Fibroblast of mammary gland (primary cell): Measurements from ENCODE around the gene ARID4A.

ENCODE experiments used
- DNase-seq: peaks from one replicate; pipeline ENCODE4 v3.0.0-alpha.2; 2010; ENCODE audit warnings: low read depth
- H3K4me3 ChIP-seq: 2 replicates; pipeline ENCODE4 v1.5.1; 2011; ENCODE audit warnings: low read depth, mild to moderate bottlenecking, low read length, moderate library complexity; ENCODE audit not compliant: control insufficient read depth
- TF ChIP-seq, protein P1 (sequence below): conservative IDR thresholded peaks from 2 replicates; pipeline ENCODE4 v1.5.1; 2011; ENCODE audit warnings: low read depth, low read length, inconsistent platforms; ENCODE audit not compliant: control insufficient read depth, insufficient read depth

Gene ARID4A

DNA sequence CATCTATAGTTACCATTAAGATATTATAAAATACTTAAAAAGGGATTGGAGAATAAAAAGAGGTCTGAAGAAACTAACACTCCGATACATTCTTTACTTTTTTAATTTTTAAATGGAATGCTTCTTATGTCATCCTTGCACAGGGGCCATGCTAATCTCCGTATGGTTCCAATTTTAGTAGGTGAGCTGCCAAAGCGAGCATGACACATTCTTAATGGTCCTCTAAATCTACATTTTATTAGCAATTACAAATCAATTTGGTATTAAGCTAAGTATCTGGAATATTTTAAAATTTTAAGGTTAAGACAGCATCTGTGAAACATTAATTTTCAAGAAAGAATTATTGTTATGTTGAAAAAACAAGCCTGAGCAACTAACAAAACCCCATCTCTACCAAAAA is 6.2 kb upstream of the ARID4A start:
- TF ChIP-seq, protein P1, sequence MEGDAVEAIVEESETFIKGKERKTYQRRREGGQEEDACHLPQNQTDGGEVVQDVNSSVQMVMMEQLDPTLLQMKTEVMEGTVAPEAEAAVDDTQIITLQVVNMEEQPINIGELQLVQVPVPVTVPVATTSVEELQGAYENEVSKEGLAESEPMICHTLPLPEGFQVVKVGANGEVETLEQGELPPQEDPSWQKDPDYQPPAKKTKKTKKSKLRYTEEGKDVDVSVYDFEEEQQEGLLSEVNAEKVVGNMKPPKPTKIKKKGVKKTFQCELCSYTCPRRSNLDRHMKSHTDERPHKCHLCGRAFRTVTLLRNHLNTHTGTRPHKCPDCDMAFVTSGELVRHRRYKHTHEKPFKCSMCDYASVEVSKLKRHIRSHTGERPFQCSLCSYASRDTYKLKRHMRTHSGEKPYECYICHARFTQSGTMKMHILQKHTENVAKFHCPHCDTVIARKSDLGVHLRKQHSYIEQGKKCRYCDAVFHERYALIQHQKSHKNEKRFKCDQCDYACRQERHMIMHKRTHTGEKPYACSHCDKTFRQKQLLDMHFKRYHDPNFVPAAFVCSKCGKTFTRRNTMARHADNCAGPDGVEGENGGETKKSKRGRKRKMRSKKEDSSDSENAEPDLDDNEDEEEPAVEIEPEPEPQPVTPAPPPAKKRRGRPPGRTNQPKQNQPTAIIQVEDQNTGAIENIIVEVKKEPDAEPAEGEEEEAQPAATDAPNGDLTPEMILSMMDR, result no peak
- no peak overlapping the region for H3K4me3 ChIP-seq
- DNase-seq, result no peak

DNA sequence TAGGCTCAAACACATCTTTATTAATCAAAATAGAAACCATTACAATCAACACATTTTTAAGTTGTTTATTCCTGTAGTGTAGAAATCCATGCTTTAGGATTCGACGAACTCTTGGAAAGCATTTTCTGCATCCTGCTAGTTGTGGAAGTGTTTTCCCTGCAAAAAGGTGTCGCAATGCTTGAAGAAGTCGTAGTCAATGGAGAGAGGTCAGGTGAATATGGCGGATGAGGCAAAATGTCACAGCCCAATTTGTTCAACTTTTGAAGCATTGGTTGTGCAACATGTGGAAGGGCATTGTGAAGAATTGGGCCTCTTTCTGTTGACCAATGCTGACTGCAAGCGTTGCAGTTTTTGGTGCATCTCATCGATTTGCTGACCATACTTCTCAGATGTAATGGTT is 4.2 kb upstream of the ARID4A start:
- TF ChIP-seq, protein P1, result no peak
- no peak overlapping the region for H3K4me3 ChIP-seq
- DNase-seq, result no peak

DNA sequence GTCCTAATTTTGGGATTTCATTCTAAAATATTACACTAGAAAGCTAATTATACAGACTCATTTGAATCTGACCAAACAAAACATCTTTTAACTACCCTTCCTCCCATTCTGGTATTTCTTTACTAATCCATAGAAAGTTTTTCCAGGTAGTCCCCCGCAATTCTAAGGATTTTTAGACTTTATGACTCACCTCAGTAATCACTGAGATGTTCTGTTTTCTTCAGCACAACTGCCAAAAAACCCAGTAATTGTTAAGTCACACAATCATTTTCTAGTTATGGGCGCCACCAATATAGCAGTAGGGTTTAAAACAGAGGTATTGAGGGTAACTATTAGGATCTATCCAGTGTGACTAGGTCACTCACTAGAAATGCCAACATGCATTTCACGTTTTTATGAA is 1.6 kb upstream of the ARID4A start:
- DNase-seq, result peak; percentile 57
- peak overlapping the region; percentile 98 for H3K4me3 ChIP-seq
- TF ChIP-seq, protein P1, result no peak

DNA sequence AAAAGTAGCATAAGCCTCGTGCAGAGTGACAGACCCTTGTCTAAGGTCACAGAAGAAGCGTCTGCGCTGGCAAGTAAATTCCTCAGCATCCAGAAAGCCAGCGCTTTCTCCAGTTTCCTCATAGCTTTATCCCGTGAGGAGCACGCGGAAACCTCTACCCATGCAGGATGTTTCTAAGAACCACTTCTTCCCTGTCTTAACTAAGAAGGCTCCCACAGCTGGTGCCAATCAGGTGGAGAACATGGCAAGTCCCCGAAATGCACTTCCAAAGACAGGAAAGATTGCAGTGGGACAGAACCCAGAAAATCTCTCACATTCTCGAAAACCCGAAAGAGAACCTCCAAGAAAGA is 968 bp upstream of the ARID4A start:
- peak overlapping the region; percentile 98 for H3K4me3 ChIP-seq
- TF ChIP-seq, protein P1, result no peak
- DNase-seq, result no peak

DNA sequence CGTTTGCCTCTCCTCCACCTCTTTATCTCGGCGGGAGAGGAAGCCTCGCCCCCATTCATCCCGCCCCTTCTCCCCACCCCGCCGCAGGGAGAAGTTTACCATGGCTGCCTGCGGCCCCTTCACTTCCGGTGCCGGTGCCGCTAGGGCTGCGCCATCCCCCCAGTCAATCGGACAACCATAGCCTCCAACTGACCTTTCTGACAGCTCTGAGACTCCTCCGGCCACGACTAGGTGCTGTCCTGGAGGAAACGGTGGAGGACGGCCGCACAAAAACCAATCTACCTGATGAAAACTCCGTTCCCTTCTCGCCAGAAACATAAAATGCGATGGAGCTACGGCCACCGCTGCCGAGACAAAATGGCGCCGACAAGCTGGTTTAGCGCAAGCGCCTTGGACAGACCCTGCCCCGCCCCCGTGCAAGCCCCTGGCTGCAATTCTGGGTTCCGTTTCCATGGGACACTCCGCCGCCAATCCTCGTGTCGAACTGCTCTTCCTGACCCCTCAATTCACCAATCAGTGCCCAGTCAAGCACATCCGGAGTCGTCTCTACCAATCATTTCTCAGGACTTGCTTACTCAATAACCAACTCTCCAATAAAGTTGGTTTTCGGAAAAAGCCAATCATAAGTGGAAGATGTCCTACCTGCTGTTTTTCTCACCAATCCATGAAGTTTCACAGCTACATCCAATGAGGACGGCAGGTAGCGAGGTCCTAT is 436 bp upstream of the ARID4A start:
- TF ChIP-seq, protein P1, result no peak
- H3K4me3 ChIP-seq, result peak overlapping the region; percentile 98
- DNase-seq, result peak; percentile 100

DNA sequence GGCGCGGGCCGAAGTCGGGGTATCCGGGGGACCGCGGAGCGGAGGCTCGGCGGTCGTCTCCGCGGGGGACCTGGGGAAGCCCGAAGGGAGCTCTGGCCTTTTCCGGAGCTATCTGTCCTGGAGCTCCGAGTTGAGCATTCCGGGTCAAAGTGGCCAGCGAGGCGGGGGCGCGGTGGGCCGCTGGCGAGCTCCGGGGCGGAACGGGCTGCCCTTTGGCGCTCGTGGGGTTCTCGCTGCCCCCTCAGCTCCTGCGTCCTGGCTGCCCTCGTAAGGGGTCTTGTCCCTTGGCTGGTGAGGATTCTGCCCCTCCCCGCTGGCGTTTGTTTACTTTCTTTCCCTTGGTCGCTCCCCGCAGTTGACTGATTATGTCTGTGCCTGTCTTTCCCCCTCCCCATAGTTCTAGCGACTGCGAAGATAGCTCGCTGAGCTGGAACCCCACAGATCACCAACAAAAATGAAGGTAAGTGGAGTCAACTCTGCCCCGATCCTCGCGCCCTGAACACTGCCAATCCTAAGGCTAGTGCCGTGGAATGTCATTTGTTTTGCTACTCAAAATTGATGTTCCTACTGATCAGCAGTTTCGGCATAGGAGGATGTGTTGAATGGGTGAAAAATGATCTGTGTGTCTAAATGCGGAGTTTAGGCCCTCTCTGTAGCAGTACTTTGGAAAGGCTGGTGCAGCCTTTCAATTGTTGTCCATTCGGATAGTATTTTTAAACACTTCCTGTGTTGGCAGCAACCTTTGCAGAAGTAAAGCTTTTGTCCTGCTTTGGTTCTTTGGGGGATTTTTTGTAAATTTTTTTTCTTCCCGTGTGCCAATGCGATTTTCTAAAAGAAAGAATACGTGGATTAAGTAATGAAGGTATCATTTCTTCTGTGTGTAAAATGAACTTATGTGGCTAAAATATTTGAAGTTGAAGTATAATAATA is 1.3 kb downstream of the ARID4A start:
- no peak for DNase-seq
- peak overlapping the region; percentile 94 for H3K4me3 ChIP-seq
- TF ChIP-seq, protein P1, result no peak
